Measurements from ENCODE around the gene TMC7.
"Not testable (repeated sequence)": the region's sequence is repeated elsewhere in the genome, so short reads cannot be mapped to it uniquely, and the experiment has no call there.

Gene TMC7

GRCh38 chr16:18945233-18945632, 38.5 kb upstream of the TMC7 start:
- no peak for TF ChIP-seq CTCF (conservative IDR thresholded peaks at IDR 0.05; ENCODE audit: low read length)
- H3K4me3 ChIP-seq (ENCODE audit: low read length) = no peak overlapping the region

GRCh38 chr16:18948372-18949020, 35.2 kb upstream of the TMC7 start:
- no peak for DNase-seq (ENCODE audit: low read depth)
- TF ChIP-seq CTCF (conservative IDR thresholded peaks at IDR 0.05; ENCODE audit: low read length) = no peak
- H3K4me3 ChIP-seq (ENCODE audit: low read length) = no peak overlapping the region

More at GRCh38 chr16:18945233-18945632, 38.5 kb upstream of the TMC7 start:
- DNase-seq (ENCODE audit: low read depth) = no peak

GRCh38 chr16:18950469-18951185, 33.1 kb upstream of the TMC7 start:
- H3K4me3 ChIP-seq (ENCODE audit: low read length) = no peak overlapping the region
- no peak for TF ChIP-seq CTCF (conservative IDR thresholded peaks at IDR 0.05; ENCODE audit: low read length)
- DNase-seq (ENCODE audit: low read depth) = no peak

GRCh38 chr16:18953547-18953946, 30.2 kb upstream of the TMC7 start:
- no peak for TF ChIP-seq CTCF (conservative IDR thresholded peaks at IDR 0.05; ENCODE audit: low read length)
- H3K4me3 ChIP-seq (ENCODE audit: low read length) = no peak overlapping the region
- DNase-seq (ENCODE audit: low read depth) = no peak

GRCh38 chr16:18955874-18956580, 27.7 kb upstream of the TMC7 start:
- not testable (repeated sequence) for DNase-seq (ENCODE audit: low read depth); H3K4me3 ChIP-seq (ENCODE audit: low read length)

- not testable (repeated sequence) for DNase-seq (ENCODE audit: low read depth); H3K4me3 ChIP-seq (ENCODE audit: low read length)
These were observed 27.0 kb upstream of the TMC7 start for GRCh38 chr16:18956658-18957241.

GRCh38 chr16:18958621-18959029, 25.1 kb upstream of the TMC7 start:
- no peak for TF ChIP-seq CTCF (conservative IDR thresholded peaks at IDR 0.05; ENCODE audit: low read length)
- H3K4me3 ChIP-seq (ENCODE audit: low read length) = no peak overlapping the region

More at GRCh38 chr16:18958621-18959029, 25.1 kb upstream of the TMC7 start:
- no peak for DNase-seq (ENCODE audit: low read depth)

Data from AG10803 (cell line).